Epidermal melanocyte (primary cell): ENCODE data around the gene UBC.

Source experiments
- DNase-seq: peaks from one replicate; pipeline ENCODE4 v3.0.0; 2011; ENCODE audit warnings: low spot score; ENCODE audit not compliant: insufficient read length

UBC gene

GRCh38 chr12:124865728-124866127, 48.7 kb downstream of the UBC start:
- no peak for DNase-seq

- DNase-seq = no peak
Measured at GRCh38 chr12:124864326-124864752, 50.1 kb downstream of the UBC start.

GRCh38 chr12:124863416-124864325, 50.8 kb downstream of the UBC start, which contains the start of gene SCARB1:
TSS of gene SCARB1 (minus strand) at chr12:124863864. CDS start at chr12:124863720, 144 bp downstream.
- DNase-seq = peak; percentile 80

- DNase-seq = no peak
Measured at GRCh38 chr12:124862768-124863415, 51.6 kb downstream of the UBC start.

GRCh38 chr12:124861898-124862676, 52.4 kb downstream of the UBC start:
- DNase-seq = no peak
